ENCODE measurements around the gene ERC2.

DNA sequence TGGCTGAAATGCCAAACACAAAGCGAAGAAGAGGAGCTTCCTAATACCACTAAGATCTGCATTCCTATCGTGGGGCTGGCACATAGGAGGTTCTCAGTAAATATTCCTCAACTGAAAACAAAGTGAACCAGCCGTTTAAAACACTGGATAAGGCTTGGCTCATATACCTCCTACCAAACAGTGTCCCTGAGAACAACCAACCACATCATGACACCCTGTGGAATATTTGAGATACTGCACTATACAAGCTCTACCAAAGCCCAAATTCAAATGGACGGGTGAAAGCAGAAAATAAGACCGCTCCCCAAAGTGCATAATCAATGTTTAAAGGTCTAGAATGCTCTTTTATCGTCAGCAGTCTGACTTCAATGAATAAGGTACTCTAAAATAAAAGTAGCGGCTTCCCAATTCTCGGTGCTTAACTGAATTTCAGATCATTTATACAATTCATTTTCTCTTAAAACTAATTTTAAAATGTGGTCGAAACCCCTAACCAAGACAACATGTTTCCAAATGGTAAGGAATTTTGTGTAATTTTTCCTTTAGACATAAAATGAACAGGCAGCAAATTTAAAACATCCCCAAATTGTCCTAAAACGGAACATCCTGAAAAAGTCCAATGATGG lies 425.8 kb downstream of the ERC2 start:
- TF ChIP-seq, protein P1, sequence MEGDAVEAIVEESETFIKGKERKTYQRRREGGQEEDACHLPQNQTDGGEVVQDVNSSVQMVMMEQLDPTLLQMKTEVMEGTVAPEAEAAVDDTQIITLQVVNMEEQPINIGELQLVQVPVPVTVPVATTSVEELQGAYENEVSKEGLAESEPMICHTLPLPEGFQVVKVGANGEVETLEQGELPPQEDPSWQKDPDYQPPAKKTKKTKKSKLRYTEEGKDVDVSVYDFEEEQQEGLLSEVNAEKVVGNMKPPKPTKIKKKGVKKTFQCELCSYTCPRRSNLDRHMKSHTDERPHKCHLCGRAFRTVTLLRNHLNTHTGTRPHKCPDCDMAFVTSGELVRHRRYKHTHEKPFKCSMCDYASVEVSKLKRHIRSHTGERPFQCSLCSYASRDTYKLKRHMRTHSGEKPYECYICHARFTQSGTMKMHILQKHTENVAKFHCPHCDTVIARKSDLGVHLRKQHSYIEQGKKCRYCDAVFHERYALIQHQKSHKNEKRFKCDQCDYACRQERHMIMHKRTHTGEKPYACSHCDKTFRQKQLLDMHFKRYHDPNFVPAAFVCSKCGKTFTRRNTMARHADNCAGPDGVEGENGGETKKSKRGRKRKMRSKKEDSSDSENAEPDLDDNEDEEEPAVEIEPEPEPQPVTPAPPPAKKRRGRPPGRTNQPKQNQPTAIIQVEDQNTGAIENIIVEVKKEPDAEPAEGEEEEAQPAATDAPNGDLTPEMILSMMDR (conservative IDR thresholded peaks at IDR 0.05; ENCODE audit: low read depth, low read length), result peak; percentile 61
- no peak for TF ChIP-seq EZH2 (IDR thresholded peaks at IDR 0.05; ENCODE audit: borderline replicate concordance, low read depth, low read length, poor library complexity, severe bottlenecking)

All from A673 (cell line).